Effector CD4-positive, alpha-beta T cell (primary cell): ENCODE data around the gene SDF2.

Experiments used
- DNase-seq: peaks from one replicate; pipeline ENCODE4 v3.0.0-alpha.2; 2020
- total RNA-seq: gene quantifications from one replicate; lab custom pipeline; 2026; lab: John Stamatoyannopoulos, UW

Gene SDF2, protein sequence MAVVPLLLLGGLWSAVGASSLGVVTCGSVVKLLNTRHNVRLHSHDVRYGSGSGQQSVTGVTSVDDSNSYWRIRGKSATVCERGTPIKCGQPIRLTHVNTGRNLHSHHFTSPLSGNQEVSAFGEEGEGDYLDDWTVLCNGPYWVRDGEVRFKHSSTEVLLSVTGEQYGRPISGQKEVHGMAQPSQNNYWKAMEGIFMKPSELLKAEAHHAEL
- total RNA-seq, result 25.3 reads per million, percentile 52 among the genes with 10 or more reads in this experiment

DNA sequence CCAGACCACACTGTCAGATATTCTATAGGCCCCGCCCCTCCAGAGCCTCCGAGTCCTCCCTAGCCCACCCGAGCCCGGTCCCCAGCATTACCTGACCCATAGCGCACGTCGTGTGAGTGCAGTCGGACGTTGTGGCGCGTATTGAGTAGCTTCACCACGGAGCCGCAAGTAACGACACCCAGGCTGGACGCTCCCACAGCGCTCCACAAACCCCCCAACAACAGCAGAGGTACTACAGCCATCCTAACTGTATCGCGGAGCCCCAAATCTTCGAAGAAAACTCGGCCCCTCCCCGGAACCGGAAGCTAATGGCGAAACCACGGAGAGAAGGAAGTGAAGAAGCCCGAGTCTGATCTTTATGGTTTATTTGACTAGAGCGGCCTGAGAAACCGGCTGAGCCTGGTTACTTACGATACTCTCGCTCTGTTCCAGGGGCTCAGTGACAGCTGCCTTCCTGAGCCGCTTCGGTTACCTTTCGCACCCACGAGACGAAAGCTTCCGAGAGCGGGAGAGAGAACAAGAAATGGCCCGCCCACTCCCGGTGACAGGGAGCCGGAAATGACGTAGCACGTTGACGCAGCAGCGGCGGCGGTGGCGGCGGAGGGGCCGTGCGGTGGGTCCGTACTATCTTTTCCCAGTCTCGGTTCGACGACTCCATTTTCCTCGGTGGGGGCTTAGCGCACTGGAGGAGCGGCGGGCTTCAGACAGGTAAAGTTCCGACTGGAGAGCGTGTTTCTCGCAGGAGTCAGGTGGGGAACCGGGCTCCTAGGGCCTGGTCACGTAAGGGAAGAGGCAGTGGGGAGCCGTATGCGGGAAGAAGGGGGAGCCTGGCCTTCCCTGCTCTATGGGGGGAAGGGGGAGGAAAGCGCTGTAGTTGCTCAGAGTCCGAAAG is at the start of gene SDF2, which contains the start of gene SUPT6H:
Gene SDF2 (minus strand): TSS at position 272 of the 892 bp plus-strand sequence. CDS start 30 bp downstream, at position 242.
Gene SUPT6H (plus strand): TSS at position 571 of the 892 bp plus-strand sequence. CDS start 11,197 bp downstream, outside the sequence.
- peak; percentile 92 for DNase-seq

DNA sequence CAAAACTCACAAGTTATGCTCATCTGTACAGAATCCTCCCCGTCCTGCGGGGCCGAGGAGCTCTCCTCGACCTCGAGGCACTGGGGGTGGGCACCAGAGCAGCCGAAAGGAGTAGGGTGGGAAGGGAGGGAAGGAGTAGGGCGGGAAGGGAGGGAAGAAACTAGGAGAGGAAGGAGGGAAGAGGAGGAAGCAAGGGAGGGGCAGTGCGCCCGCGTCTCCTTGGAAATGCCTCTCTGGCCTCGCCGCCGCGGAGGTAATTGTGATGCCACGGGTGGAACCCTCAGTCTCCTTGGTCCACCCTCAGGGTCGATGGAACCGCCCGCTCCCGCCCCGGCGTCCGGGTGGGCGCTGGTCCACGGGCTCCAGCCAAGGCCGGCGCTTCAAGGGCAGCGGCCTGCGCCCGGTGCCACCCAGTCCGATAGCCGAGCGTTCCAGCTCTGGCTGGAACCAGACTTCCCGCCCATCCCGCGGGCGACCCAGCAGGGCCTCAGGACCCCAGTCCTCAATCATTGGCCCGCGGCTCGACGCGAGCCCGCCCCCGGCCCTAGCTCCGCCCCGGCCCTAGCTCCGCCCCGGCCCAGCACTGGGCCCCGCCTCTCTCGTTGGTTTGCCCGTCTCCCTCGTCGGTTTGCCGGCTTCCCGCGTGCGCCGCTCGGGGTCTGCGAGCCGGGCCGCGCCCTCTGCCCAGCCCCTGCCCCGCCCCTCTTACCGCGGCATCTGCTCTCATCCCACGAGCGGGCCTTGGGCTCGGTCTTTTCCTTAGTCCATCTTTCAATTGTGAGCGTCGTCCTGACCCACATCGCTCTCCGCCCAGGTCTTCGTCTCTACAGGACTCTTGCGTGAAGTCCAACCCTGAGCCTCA is 49.4 kb upstream of the SDF2 start:
- peak; percentile 83 for DNase-seq

DNA sequence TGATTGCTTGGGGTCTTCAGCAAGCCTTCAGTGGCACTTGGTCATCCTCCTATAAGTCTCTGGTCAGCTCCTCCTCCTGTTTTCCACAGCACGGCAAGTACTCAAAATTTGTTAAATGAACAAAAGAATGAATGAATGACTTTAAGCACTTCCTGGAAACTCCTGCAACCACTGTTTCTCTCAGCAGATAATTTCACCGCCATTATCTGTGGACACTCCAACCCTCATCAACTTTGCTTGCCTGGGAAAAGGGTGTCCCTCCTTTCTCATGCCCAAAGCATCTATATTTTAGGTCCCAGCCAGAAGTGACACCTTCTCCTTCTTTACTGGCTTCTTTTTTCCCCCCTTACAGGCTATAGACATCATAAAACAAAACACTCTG is 45.6 kb upstream of the SDF2 start:
- DNase-seq, result no peak

DNA sequence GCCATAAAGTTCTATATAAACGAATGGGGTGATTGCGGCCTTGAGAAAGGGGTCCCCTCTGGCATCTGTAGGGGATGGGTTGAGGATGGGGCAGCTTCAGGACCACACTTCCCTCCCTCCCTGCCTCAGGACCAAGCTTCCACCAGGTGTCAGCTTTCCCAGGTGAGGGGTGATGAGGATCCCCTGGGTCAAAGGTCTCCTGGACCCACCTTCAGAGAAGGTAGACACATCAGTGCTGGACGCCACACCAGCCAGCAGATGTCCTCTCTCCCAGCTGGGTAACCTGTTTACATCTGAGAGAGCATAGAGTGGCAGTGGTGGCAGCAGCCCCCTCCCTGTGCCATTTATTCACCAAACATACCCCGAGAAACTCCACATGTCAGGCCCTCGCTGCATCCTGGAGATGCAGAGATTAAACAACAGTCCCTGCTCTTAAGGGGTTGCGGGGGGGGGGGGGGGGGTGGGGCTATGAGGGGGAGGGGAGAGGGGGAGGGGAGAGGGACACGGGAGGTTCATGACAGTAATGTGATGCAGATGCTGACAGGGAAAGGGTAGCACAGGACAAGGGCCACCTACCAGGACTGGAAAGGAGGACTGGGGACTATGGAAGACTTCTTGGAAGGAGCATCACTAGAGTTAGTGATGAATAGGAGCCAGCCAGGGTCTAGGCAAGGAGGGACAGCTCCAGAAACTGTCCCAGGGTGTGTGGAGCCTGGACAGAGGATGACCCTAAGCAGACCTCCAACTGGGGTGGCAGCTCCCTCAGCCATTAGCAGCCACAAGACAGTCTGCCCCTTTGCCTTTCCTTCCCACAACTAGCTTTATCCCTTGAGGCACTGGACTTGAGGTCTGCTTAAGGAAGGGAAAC is 45.0 kb upstream of the SDF2 start:
- DNase-seq, result no peak

DNA sequence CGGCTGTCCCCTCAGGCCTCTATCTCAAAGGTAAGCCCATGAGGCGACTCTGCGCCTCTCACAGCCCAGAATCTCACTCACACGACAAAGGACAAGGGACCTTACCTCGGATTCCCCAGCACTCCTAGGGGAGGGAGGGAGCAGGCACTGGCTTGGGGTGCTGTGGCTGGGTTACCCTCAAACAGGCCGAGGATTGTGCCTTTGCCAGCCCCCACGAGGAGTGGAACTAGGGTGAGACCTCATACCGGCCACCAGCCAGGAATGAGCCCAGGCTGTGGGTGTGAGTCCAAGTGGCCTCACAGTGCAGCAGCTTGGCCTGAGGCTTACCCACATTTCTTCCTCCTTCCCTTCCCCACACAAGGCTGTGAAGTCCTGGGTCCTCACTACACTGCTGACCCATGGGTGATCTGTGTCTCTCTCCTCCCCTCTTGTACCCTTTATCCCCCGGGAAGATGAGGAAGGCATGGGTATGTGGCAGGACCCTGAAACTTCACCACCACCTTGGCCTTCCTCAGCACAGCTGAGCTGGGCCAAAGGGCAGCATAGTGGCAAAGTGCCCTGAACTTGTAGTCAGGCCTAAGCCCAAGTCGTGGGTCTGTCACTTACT is 44.1 kb upstream of the SDF2 start:
- DNase-seq, result no peak

DNA sequence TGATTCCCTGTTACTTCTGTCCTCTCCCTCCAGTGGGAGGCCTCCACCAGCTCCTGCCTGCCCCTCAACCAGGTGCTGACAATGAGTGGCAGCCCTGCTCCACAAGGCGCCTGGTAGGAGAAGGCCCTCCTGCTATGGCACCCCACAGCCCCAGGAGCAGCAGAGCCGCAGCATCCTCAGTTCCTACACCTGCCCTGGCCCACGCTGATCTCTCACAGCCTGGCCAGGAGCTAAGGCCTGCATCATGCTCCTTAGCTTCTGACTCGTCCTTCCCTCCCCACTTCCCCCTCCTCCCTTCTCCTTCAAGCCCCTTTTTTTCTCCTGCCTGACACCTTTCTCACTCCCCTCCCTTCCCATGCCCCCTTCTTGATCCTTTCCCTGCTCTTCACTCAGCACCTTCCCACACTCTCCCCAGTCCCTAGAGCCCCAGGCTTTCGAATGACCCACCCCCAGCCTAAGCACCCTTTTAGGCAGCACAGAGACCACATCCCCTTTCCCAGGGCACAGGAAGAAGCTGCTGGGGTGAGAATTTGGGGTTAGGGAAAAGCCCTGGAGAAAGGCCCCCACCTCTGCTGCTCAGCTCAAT is 43.5 kb upstream of the SDF2 start:
- DNase-seq, result no peak

DNA sequence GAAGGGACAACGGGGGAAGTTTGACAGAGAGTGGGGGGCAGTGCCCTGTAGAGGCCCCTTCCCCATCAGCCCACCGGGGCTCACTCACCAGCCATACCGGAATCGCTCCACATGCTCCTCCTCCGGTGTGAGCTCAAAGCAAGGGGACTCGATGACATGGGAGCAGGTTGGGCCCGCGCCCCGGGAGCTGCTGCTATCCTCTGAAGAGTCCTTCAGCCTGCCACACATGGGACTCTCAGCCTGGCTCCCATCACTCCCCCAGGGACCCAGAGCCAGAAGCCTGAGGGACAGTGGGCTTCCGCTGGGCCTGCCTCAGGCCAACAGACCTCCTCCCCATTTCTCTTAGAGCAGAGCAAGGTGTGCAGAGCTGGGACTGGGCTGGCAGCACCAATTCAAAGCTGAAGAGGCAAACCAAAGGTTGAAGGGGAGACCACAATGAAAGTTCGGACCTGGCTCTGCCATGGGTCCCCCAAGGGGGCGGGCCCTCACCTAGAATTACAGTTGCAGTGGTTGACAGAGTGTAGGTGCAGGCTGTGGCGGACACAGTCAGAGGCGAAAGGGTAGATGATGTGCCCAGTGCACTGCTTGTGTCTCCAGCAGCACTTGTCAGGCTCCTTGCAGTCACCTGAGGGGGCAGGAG is 42.6 kb upstream of the SDF2 start:
- DNase-seq, result no peak

DNA sequence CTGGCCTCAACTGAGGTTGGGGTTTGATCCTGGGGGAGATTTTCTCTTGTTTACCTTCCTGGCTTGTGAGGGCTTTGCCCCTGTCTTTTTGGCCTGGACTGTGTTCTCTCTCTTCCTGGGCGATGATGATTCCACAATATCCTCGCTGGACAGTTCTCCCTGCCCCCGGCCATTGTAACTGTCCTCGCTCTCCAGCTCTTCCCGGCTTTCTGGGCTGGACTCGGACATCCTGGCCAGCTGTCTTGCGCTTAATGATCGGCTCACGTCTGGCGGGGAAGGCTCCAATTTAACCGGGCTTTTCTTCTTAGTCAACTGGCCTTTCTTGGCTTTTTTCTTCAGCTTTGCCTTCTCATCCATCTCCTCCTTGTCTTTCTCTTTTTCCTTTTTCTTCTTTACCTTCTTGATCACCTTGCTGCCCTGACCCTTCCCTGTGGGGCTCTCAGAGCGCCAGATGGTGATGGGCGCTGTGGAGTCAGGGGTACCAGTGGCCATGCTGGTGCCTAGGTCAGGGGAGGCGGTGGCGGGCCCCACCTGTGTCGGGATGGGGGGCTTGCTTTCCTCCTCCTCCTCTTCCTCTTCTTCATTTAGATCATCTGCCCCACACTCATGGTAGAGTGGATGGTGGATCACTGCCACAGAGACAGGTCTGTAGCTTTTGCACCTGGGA is 42.0 kb upstream of the SDF2 start:
- no peak for DNase-seq

DNA sequence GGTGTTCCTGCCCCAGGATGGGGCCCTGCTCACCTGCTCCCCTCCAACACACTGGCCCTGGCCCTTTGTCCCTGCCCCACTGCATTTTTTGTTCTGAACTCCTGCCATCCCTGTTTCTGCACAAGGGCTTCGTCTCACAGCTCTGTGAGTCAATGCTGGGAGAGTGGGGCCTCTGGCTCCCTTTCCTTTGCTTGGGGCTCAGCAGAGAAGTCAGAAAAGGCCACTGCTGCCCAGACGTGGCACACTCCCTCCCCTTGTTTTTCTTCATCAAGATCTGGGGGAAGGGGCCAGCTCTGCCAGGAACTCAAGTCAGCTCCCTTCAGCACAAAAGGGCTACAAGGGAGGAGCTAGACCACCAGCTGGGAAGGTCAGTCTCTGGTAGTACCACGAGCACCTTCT is 41.0 kb upstream of the SDF2 start:
- no peak for DNase-seq

DNA sequence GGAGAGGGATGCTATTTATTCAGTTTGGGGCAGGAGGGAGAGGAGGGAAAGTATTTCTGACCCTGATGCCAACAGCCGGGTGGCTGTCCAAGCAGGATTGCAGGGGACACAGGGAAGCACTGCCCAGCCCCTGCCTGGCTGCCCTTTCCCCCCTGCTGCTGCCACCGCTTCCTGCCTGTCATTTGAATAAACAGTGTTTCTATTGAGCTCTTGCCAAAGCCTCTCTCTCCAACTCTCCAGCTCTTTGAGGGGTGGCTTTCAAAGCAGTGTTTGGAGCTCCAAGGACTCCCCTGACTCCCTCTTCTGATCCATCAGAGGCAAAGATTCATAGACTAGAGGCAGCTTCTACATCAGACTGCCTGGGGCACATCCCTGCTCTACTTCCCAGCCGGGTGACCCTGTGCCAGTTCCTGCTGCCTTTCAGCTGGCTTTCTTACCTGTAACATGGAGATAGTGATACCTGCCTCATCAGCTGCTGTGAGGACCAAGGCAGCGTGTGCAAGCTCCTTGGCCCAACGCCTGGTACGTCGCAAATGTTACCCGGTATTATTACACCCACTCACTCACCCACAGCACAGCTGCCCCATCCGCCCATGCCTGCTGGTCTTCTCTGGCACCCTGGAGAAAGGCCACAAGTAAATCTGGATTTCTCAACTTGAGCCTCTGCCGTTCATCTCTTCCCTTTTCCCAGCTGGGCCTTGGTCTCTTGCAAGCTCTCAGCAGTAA is 40.5 kb upstream of the SDF2 start:
- DNase-seq, result no peak

DNA sequence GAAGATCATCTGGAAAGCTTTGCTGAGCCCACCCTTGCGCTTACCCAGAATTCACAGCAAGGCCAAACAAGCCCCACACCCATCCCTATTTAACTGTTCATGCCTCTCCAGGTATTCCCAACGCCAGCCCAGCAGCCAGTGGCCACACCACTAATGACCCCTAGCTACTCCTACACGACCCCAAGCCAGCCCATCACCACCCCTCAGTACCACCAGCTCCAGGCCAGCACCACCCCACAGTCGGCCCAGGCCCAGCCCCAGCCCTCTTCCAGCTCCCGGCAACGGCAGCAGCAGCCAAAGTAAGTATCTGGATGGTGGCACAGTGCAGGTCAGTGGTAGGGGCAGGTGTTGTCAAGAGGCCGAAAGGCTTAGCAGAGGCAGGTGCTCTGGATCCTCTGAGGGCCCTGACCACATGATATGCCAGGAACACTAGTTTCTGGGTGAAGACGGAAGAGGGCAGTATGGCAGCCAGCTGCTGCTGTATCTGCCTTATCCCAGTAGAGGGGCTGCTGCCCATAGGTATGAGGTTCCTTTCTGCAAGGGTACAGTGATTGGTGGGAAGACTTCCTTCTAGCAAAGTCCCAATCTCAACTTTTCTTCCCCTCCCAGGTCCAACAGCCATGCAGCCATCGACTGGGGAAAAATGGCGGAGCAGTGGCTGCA is 39.3 kb upstream of the SDF2 start:
- DNase-seq, result no peak

DNA sequence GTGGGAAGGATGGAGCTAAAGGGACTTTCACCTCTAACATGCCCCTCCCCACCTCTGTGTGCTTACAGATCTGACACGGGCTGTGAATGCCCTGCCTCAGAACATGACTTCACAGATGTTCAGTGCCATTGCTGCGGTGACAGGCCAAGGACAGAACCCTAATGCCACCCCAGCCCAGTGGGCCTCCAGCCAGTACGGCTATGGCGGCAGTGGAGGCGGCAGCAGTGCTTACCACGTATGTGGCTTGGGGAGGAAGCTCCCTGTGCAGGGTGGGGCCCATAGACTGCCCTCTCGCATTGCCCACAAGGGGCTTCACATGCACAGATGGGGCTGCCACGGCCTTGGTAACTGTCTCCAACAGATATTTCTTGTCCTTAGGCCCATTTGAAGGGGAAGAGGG is 38.6 kb upstream of the SDF2 start:
- no peak for DNase-seq

DNA sequence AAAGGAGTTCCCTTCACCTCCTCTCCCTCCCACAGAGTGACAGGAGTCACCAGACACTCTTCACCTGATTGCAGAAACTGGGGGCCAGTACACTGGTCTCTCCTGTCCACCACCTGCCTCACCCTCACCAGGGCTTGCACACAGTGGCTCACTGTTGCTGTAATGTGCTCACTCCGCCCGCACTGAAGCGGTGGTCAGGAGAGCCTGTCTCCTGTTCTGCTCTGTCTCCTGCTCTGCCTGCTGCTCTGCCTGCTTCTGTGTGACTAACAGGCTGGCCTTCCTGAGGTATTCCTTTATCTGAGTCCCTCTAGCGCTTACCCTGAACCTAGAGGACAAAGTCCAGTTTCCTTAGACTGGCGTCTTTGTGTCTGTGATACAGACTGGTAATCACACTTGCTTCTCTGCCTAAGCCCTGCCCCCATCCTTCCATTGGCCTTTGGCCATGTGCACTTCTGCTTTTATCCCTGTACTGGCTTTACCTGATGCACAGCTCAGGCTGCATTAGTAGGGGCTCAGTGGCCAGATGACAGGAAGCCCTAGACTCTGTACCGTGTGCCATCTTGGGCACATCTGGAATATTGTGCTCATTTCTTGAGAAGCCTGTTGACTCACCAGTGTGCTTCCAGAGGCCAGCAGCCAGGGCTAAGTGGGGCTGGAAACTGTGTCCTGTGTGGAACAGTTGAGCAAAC is 36.7 kb upstream of the SDF2 start:
- DNase-seq, result no peak

DNA sequence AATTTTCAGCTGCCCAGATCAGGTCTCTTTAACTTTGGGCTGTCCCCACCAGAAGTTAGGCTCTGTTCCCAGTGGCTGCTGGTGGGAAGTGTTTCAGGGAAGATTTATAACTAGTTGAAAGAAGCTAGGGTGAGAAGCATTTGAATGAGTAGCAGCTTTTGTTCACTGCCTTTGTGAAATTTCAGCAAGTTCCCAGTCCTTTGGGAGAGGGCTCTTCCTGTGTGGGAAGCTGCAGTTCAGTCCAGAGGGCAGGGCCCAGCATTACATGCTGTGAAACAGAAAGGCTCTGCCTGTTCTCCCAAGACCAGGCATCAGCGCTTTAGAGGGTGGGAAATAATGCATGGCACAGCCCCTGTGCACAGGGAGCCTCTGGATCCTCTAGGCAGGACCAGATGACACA is 32.2 kb upstream of the SDF2 start:
- no peak for DNase-seq

DNA sequence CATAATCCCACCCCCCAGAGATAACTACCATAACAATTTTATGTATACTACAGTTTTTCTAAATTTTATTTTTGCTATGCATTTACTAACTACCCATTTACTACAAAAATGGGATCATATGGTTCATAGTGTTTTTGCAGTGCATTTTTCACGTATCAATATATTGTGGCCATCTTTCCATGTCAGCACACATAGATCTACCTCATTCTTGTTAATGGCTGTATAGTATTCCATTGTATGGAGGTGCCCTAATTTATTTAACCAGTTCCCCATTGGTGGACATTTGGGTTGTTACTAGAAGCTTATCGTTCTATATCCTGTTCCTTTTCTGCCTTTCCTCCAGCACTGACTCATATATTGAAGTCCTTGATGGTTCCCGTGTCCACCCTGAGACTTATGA is 27.3 kb upstream of the SDF2 start:
- DNase-seq, result no peak

DNA sequence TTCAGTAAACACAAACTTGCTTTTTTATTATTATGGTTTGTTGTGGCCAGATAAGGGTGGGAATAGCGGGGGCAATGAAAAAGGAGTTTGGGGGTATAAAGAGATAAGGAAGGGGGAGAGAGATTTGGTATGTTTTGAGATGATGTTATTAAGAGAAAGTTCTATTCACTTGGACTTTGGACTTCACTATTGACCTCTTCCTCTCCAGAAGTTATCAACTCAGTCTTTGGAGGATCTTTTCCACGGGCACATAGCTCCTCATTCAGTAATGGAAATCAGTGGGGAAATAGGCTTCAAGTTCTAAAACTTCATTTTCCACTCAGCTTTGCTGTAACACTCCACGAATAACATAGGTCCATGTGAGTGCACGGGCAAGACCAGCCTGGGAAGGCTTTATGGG is 26.8 kb upstream of the SDF2 start:
- DNase-seq, result no peak

DNA sequence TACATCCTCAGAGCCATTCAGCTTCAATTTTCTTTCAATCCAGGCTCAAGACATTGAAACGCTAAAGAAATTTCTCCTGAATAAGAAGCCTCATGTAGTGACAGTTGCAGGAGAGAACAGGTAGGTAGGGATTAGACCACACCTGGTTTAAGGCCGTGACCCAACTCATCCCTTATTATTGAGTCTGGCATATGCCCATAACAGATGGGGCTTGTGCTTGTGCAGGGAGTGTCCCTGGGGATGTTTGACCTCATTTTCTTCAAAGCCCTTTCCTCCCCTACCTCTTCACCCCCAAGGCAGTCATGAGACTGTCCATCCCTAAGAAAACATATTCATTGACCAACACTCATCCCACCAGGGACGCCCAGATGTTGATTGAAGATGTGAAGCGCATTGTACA is 24.6 kb upstream of the SDF2 start:
- no peak for DNase-seq

DNA sequence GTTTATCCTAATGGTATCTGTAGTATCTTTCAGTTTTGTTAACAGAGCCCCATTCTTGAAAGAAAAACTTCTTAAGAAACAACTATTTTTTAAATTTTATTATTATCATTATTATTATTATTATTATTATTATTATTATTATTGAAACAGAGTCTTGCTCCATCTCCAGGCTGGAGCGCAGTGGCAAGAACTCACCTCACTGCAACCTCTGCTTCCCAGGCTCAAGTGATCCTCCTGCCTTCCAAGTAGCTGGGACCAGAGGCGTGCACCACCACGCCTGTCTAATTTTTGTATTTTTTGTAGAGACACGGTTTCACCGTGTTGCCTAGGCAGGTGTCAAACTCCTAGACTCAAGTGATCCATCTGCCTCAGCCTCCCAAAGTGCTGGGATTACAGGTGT is 23.7 kb upstream of the SDF2 start:
- DNase-seq, result no peak
